HG02571 (cell line): ENCODE data around the gene MED8.
A peak's percentile ranks its signal among the peaks of the same experiment; 100 is the strongest.

ENCODE experiments used
- ATAC-seq: cut with Tn5 transposase; IDR thresholded peaks from one replicate; pipeline ENCODE4 v1.9.1; 2021; ENCODE audit warnings: mild to moderate bottlenecking, moderate library complexity; ENCODE audit not compliant: unreplicated experiment

Gene MED8, protein sequence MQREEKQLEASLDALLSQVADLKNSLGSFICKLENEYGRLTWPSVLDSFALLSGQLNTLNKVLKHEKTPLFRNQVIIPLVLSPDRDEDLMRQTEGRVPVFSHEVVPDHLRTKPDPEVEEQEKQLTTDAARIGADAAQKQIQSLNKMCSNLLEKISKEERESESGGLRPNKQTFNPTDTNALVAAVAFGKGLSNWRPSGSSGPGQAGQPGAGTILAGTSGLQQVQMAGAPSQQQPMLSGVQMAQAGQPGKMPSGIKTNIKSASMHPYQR

DNA sequence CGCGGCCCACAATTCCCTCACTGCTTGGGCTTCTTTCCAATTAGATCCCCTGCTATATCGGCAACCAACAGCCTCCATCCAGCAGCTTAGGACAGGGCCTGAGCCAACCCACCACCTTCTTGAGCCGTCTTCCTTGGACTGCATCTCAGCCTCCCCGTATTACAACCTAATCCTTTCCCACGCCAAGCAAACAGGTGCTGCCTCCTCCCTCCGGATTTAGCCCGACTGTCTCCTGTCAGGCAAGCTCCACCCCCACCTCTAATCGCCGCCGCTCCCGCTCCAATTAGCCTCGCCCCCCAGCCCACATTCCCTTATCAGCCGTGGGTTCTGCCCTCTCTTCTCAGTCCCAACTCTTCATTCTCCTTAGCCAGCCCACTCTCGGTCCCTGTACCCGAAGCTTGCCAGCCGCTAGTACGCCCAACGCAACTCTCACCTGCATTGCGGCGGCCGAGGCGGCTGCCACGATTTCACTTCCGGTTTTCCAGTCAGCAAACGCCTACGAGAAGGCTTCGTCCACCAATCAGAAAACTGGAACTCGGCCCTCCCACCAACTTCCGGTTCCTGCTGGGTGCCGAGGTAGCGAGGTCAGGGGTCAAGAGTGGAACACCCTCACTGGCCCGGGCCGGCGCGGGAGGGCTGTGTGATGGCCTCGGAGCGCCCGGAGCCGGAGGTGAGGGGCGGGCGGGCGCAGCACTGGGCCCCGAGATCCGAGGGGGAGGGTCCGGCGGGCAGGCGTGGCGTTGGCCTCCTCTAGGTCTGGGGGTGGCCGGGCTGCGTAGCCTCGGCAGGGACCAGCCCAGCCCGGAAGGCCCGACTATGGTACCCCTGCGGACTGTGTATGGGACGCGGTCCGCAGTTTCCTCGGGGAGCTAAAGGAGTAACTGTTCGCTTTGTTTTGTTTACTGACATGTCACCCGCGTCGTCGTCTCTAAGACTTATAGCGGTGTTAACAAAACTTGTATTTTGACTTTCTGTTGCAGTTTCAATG, at the start of gene MED8, which contains the start of gene SZT2:
MED8 (minus strand) TSS at position 475 of the 988 bp plus-strand sequence; CDS start at position 439, 36 bp downstream.
SZT2 (plus strand) TSS at position 574 of the 988 bp plus-strand sequence; CDS start at position 644, 70 bp downstream.
- ATAC-seq, result peak; percentile 87

DNA sequence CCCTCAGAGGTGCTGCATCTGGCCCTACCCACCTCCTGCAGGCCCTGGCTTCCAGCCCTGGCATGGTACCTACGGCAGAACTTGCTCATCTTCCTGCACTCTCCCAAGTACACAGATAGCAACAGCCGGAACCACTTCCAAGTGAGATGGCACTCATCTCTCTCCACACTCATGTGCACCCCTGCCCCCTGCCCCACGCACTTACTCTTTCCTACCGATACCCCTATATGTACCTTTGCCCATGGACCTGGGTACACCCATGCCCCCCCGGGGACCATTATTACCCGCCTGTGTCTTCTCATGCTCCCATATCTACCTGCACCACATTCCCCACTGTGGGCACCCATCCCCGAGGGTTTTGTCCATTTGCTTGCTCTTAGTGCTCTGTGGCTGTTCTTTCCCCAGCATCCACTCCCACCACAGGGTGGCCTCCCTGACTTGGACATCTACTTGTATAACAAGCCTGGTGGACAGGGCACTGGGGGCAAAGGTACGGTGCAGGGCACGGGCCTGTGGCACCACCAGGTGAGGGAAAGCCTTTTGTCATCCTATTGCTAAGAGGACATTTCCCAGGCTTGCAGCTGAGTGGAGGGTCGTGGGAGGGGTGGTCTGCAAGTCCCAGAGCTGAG, 49.5 kb upstream of the MED8 start:
- no peak for ATAC-seq

DNA sequence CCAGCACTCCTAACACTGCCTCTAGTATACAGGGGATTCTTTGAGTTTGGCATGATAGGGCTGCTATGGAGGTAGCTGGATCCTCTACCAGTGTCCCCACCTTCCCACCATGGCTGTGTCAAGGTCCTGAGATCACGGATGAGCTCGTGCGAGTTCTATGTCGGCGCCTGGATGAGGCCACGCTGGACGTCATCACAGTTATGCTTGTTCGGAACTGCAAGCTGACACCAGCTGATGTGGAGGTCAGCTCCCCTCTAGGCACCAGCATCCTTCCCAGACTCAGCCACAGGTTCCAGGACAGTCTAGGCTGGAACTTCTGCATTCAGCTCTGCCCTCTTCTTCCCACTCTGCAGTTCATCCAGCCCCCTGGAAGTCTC, 49.0 kb upstream of the MED8 start:
- no peak for ATAC-seq

DNA sequence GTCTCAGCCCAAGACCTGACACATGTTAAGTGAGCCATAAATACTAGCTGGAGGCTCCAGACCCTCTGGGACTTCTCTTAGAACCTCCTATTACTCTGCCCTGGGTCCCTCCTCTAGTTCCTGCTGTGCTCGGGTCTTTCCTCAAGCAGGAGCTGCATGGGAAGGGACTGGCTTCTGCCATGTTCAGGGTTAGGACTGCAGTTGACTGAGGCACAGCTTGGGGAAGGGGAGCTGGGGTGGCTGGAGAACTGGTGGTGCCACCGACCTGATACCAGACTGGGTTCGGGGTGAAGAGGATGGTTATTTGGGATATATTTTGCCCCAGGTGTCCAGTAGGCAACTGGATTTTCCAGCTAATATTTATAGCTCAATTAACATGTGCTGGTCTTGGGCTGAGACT, 48.4 kb upstream of the MED8 start:
- no peak for ATAC-seq

DNA sequence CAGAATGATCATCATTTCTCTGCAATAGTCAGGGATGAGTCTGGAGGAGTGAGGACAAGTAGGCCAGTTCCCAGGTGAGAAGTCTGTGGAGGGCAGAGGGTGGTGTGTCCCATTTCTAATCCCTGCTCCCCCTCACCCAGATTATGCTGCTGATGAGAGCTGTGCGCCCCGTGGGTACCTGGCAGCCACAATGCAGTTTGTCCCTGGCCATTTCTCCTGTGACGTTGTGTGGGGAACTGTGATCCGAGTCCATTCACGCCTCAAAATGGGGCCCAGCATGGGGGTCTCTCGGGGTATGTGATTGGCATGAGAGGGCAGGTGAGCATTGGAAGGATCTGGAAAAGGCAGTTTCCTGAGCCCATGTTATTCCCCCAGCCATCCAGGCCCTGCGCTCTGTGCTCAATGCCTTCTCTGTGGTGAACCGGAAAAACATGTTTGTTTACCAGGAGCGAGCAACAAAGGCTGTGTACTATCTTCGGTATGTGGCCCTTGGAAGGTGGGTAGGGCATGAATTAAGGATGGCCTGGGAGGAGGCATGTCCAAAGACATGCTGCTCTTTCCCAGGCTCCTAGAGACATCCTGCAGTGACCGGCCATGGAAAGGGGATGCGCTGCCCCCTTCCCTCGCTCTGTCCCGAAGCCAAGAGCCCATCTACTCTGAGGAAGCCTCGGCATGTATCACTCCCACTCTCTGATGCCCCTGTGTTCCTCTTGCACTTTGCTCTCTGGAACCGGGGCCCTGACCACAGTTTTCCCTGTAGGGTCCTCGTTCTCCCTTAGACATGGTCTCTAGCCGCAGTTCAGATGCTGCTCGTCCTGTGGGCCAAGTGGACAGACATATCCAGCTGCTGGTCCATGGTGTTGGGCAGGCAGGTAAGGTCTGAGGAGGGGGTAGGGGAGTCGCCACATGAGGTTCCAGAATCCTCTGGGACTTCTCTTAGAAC, 47.7 kb upstream of the MED8 start:
- no peak for ATAC-seq

DNA sequence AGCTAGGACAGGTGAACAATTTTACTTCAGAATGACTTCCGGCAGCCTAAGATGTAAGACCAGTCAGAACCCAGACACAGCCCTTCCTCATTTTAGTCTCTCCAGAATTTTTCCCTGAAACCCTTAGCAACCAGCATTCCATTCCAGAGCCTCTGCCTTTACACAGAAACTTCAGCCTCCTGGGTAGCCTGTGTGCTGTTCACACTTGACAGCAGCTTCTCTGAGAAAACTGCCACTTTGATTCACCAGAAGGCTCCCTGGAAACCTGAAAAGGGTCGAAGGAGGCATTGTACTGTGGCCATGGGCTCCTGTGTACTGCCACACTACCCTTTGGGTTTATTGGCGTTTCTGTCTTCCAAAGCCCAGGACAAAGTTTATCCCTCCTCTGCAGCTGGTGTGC, 46.8 kb upstream of the MED8 start:
- no peak for ATAC-seq

DNA sequence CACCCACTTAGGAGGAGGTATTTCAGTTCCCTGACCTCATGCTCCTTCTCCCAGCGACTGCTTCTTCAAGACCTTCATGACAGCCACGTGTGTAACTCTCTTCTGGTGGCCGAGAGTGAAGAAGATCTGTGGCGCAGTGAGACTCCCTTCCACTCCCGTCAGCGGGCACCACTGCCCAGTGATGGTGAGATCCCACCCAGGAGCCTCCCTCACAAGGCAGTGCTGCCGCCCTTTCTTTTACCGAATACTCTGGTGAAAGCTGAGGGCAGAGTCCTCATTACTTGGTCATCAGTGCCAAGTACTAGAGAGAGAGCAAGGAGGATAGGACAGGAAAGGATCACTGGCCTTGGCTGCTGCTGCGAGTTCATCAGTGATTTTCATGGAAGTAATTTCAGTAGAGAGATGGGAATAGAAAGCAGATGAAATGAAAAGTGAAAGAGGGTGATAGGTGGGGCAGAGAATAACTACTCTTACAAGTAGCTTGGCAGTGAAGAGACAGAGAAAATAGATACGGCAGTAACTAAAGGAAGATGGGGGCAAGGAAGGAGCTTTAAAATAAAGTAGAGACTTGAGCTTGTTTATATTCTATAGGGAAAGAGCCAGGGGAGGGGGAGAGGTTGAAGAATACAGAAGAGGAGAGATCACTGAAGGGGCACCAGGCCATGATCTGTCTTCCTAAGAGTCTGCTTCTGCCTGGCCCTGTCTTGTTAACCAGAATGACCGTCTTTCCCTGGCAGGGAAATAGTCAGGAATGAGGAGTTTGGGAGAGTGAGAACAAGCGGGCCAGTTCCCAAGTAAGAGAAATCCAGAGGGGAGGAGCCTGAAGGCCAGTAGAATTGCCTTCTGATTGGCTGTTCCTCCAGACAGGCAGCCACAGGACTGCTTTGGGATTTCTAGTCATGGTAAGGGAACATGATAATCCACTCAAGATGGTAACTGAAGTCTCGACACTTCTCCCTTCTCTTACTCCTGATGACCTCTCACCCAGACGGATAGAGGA, 45.8 kb upstream of the MED8 start:
- ATAC-seq, result no peak

DNA sequence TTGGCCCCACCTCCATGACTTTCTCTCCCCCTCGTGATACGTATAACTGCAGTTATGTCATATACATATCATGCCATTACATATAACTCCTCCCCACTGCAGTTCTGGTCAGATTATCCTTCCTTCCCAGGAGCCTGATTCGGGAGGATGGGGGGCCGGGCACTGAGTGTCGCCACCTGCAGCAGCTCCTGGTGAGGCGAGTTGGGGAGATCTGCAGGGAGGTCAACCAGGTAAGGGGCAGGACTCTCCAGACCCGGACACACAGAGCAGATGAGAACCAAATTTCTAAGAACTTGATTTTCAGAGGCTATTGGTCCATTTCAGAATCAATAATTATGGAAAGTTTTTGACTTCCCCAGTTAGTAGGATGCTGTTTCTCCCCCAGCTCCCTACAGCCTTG, 44.7 kb upstream of the MED8 start:
- ATAC-seq, result no peak

DNA sequence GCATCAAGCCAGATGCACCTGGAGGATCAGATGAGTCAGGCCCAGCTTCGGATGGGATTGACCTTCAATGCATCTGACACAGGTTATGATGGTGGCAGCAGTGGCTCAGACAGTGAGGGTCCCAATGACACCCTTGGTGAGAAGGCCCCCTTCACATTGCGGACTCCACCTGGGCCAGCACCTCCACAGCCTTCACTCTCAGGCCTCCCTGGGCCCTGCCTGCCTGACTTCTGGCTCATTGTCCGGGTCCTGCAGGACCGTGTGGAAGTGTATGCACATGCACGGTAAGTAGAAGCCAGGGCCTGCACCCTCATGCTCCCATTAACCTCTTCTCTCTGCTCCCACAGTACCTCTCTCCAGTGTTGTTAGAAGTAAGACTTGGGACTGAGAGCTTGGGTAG, 43.3 kb upstream of the MED8 start:
- no peak for ATAC-seq

DNA sequence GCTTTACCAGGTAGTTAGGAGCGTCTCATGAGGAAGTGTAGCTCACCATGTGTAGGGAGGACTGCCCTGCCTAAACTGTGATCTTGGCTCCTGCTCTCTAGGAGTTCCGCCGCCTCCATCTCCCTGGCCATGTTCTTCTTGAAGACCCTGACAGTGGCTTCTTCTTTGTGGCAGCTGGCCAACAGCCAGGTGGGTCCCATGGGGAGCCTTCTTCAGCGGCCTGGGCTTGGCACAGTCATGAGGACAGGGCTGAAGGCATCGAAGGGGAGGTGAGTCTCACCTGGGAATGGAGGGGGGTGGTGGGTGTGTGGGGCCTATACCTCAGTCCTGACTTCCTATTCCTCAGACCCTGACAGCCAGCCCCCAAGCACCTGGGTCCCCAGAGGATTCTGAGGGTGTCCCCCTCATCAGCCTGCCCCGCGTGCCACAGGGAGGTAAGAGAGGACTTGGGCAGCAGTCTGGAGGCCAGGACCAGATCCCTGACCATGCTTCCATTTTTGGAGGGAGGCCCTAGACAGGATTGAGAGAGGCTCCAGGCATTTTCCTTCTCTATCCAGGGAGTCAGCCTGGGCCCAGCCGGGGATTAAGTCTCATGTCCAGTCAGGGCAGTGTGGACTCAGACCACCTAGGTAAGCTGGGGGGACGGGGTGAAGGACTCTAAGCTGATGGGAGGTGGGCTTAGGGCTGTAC, 42.7 kb upstream of the MED8 start:
- no peak for ATAC-seq

DNA sequence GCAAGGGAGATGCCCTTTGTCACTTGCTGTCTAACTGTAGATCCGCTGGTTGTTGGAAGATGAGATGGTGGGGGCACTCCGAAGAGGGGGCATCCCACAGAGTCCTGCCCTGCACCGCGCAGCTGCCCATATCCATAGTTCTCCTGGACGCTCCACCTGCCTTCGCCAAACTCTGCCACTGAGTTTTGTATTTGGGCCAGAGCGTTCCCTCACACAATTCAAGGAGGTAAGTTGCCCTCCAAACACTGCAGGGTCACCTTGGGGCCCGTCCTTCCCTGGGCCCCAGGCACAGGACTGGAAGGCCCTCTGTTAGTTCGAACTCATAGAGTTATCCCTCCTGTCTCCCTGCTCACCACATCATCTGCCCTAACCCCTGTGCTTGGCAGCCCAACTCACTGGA, 42.1 kb upstream of the MED8 start:
- ATAC-seq, result no peak

DNA sequence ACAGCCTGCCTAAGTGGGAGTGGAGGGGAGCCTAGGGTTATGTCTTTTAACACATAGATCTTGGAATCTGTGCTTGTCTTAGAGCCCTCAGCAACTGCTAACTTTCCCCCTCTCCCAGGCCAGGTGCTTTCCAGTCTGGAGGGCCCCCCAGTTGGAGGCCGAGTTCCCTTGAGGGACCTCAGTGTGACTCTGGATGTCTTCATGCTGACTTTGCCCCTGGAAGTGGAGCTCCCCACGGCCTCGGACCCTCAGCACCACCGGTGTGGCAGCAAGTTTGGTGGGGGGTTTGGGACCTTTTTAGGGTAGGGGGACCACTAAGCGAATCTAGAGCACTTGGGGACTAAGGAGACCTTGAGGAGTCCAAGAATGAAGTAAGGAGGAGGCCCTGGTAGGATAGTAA, 41.2 kb upstream of the MED8 start:
- ATAC-seq, result no peak

DNA sequence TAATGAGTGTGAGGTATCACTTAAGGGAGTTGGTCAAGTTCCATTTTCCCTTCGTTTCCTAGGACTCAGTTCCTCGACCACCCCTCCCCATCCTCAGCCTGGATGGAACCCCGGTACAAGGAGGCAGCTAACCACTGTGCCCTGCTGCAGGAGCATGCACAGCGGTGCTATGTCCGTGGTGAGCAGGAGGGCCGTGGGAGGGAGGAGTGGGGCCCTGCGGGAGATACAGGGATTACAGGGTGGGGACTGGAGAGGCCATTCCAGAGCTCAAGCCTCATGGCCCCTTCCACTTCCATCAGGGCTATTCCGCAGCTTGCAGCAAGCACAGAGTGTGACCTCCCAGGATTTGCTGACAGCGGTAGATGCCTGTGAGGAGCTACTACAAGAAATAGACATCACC, 38.3 kb upstream of the MED8 start:
- no peak for ATAC-seq

DNA sequence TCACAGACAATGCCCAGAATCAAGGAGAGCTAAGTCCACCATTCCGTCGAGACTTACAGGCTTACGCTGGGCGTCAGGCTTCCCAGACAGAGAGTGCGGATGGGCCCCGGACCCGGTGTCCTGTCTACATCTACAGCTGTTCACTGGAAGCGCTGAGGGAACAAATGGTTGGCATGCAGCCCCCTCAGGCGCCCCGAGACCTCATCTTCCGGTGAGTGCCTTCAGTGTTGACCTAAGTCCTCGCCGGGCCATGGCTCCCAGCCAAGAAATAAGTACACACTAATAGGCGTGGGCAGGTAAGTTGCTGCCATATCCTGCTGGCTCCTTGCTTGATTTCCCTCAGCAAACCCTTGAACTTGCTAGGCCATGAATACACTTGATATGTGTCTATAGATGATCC, 37.9 kb upstream of the MED8 start:
- ATAC-seq, result no peak

DNA sequence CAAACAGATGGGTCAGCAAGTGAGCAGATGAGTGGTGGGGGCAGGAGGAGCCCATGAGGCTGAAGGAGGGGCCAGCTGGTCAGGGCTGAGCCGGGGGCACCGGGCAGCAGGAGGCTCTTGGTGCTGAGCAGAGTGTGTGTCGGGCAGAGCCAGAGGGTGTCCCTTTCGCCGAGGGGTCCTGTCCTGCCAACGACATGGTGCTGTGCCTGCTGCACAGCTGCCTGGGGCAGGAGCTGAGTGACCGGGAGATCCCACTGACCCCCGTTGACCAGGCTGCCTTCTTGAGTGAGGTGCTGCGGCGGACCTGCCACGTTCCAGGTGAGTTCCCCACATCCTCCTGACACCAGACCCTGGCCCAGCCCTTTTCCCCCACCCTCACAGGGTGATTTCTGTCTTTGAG, 36.6 kb upstream of the MED8 start:
- ATAC-seq, result no peak

DNA sequence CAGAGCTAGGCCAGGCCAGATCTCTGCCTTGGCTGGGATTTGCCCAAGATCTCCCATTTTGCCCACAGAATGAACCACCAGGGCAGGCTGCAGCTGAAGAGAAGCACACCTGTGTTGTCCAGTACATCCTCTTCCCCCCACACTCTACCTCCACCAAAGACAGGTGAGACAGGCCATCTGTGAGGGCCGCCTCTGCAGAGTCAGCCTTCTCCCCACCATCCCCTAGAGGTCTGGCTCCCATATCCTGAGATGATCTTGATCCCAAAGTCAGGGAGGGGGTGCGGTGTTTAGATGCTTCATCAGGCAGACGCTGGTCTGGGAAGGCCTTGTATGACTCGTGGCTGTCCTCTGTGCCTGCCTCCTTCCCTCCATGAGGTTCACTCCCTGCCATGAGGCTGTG, 35.4 kb upstream of the MED8 start:
- no peak for ATAC-seq

DNA sequence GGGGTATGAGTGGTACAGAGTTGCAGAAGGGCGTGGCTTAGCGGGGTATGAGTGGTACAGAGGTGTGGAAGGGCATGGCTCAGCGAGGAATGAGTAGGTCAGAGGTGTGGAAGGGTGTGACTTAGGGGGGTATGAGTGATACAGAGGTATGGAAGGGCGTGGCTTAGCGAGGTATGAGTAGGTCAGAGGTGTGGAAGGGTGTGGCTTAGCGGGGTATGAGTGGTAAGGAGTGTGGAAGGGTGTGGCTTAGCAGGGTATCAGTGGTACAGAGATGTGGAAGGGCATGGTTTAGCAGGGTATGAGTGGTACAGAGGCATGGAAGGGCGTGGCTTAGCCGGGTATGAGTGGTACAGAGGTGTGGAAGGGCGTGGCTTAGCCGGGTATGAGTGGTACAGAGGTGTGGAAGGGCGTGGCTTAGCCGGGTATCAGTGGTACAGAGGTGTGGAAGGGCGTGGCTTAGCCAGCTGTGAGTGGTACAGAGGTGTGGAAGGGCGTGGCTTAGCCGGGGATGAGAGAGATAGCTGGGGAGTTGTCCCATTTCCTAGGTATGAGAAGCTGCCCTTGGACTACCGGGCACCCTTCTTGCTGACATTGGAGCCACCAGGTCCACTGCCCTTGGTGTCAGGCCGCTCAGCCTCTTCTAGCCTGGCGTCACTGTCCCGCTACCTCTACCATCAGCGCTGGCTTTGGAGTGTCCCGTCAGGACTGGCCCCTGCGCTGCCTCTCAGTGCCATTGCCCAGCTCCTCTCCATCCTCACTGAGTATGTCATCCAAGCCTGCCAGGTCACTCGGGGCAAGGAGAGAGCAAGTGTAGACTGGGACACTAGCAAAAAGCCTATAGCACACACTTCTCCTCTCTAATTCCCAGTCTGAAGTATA, 34.3 kb upstream of the MED8 start:
- no peak for ATAC-seq
